Stimulated activated CD4-positive, alpha-beta T cell treated with anti-CD3 and anti-CD28 coated beads, Interleukin-15, amount 100 ng/mL, for 24 hours (primary cell): ENCODE measurements around the gene TMEM107.

Experiments
- DNase-seq: peaks from one replicate; pipeline ENCODE4 v3.0.0-alpha.2; 2020

TMEM107 gene

DNA sequence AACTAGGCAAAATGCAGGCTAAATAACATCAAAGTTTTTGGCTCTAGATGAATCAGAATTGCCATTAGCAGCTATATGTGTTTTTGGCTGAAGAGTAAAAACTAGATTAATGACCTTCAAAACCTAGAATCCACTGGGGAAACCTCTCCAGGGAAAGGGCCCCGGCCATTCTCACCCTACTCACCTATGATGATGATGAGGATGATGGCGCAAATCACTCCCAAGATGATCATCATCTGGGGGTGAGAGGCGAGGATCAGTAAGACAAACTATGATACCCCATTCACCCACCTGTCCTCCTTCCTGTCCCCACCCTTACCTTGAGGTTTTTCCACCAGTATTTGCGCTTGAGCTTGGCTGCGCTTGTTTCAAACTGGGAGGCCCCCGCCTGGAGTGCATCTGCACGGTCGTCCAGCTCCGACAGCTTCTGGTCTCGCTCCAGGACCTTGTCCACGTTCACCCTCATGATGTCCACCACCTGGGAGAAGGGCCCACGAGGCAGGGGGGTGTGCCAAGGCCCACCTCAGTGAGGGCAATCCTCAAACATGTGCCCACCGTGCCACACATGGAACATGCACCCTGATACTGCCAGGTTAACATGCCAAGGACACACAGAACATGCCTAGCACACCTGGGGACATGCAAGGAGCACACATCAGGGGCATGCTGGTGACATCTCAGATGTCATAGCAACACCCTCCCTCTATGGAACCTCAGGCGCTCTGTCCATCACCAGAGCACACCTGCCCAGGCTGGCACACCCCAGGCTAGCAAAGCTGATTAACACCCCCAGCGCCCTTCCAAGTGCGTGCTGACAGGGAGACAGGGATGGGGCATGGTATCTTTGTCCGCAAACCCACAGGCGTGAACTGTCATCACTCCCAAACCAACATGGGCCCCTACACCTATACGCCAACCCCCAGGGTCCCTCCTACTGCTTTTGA is 14.6 kb downstream of the TMEM107 start:
- no peak for DNase-seq

DNA sequence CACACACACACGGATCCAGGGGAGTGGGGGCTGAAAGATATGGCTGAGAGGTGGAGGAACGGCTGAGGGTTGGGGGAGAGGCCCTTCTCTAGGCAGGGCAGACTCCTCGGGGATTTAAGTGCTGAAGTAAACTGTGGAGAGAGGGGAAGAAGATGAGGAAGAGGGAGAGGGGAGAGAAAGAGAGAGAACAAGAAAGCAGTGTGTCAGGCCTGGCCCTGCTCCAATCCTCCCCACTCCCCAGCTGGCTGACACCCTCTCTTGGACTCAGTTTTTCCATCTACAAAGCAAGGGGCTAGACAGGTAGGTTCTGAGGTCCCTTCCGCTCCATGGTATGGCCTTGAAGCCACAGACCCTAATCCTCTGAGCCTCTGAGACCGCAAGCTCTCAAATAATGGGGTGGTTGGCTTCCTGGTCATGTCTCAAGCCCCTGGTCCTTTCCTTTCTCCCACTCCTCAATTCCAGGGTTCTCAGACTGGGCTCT is 15.4 kb downstream of the TMEM107 start:
- DNase-seq, result peak; percentile 40

DNA sequence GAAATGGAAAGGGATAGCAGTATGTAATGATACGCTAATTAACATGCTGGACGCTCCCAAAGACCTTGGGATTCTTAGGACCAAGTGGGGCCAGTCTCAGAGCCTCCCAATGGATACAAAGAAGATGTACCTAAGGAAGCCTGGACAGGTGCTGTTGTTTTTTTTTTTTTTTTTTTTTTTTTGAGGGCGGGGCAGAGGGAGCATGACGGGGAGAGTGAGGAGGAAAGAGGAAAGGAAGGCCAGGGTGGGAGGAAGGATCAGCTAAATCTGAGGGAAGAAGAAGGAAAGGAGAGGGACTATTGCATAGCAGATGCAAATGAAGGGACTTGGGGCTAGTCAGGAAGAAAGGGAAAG is 16.0 kb downstream of the TMEM107 start:
- DNase-seq, result no peak

DNA sequence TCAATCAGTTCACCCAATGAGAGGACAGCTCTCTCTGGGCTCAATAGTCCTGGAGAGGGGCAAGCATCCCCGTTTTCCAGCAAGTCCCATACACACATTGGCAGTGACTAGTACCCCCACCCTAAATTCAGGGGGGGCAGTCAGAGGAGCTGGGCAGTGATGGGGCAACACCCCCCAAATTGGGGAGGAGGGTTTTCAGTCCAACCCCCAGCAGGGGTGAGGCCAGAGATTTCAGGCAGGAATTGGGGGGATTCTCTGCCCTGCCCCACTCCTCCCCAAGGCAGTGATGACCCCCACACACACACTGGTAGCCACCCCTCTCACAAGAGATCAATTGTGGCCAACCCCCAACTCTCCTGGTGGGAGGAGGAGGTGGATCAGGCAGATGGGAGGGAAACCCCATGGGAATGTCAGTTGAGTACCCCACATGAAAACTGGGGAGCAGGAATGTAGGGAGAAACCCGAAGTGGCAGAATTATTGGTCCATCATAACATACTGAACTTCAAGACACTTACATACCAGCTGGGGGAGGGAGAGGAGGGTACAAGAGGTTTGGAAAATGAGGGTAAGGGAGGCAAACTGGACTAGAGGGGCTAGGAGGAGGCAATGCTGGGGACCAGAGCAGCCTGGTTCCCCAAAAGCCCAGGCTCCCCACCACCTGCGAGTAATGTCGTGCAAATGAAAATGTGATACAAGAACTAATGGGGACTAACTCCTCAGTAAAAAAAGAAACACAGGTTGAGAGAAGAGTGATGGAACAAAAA is 16.5 kb downstream of the TMEM107 start:
- DNase-seq, result no peak

DNA sequence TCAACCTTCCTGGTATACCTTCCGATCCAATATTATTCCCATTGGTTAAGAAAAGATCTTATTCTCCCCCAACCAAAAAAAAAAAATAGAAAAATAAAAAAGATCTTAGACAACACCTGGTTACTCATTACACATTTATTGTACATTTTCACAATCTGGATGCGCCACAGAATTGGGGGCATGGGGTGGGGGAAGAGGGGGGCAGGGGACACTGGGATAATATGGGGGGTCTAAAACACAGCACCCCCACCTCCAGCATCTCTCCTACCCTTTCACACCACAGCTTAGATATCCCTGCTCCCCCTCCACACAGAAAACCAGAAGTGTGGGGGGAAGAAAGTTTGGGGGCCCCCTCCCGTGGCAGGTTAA is 17.2 kb downstream of the TMEM107 start:
- no peak for DNase-seq

DNA sequence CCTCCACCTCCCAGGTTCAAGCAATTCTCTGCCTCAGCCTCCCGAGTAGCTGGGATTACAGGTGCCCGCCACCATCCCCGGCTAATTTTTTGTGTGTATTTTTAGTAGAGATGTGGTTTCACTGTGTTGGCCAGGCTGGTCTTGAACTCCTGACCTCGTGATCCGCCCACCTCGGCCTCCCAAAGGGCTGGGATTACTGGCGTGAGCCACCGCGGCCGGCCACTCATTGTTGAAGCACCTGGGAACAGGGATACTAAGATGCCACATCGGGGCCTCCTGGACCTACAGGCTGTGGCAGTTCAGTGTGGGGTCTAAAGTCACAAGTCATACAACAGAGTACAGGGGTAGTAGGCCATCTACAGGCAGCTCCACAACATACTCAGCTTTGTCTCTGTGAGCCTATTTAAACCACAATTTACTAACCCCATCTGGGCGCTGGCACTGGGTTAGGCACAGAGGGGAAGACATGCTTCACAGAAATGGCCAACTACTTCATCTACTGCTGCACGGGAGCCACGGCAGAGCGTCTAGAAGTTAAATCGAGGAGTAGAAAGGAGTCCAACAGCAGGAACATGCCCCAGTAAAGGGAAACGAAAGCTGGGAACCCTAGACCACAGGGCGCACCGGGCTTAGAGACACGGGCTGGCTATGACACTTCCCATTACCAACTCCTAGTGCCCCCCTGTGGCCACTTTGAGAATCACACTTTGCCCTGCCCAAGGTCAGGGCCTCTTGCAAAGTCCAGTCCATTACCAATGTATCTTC is 17.7 kb downstream of the TMEM107 start:
- DNase-seq, result peak; percentile 92

DNA sequence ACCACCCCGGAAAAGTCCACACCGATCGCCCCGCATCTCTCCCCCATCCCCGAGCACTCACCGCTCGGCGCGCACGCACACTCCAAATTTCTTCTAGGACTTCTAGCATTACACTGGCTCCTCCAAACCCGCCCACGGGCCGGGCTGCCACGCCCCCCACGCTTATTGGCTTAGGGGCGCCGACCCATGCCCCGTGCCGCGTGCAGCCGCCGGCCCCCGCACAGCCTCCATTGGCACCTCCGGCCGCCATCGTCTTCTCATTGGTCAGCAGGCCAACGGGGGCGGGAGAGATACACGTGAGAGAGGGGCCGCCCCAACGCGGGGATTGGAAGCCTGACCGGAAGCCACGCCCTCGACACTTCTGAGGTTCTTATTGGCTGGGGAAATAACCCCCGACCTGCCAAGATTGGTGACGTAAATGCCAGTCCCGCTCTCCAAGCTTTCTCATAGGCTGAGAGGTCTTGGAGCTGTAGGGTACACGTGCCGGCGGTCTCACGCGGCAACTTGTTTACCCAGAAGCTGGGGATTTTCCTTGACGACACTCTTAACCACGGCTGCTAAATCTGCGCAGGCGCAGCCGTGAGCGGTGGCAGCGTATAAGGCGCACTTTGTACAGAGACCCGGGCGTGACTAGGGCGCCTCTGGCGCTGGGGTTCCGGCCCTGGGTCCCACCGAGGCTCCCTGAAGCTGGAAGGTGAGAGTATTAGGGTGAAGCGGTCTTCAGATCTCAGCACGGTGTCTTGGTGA is 19.8 kb downstream of the TMEM107 start:
- DNase-seq, result peak; percentile 100

DNA sequence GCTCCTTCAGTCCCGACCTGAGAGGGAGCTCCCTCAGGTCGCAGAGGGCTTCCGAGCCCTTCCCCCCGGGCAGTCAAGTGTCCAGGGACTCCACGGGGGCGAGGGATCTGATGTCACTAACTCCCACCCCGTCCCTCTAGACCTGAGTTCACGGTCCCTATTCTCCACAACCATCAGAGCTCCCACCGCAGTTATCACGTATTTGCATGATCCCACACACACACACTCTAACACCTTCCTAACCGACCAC is 20.3 kb downstream of the TMEM107 start:
- DNase-seq, result no peak

DNA sequence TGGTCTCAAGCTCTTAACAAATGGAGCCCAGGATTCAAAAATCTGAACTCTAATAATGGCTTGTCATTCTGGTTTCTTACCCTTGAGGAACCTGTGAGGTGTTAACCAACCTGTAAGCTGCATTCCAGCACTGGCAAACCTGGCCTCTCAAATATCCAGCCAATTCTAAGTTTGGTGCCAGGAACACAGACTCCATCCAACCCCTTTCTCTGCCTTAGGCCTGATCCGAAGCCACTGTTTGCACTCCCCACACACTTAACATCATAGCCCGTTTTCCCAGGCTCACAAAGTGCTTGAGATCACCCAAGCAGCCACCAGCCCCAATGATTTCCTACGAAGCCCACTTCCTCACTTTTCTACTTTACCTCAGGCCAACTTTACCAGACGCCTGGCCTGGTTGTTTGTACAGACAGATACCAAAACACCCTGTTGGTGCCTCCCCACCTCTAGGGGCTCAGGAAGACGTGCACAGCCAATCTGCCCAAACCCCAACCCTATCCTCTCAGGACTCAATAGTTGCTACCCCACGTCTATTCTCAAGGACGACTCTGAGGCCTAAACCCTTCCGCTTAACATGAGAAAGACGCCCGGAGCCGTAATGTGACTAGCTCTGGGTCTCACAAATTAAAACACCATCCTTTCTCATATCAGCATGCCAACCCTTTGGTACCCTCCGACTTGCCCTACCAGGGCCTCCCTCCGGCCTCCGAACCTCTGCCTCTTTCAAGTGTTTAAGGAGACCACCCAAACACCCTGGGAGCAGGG is 20.8 kb downstream of the TMEM107 start:
- DNase-seq, result no peak

DNA sequence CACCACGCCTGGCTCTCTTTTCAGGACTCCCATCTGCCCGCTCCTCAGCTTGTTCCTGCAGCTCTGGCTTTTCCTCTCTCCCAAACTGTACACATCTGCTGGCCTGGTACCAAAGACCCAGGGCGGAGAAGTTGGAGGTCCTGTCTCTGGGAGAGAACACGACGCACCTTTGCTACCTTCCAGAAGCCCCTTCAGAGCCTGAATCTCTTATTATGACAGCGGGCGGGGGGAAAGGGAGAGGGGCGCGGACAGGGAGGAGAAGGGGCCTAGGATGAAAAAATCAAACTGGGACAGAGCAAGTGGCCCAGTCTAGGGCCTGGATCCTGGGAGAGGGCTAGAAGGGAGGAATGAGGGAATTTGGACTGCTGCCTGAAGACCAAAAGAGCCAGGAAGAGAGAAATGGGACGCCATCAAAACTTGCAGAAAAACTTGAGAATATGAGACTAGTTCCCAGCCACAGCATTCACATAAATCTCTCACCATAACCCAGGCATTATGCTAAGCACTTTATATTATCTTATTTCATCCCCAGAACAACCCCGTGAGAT is 21.5 kb downstream of the TMEM107 start:
- DNase-seq, result no peak

DNA sequence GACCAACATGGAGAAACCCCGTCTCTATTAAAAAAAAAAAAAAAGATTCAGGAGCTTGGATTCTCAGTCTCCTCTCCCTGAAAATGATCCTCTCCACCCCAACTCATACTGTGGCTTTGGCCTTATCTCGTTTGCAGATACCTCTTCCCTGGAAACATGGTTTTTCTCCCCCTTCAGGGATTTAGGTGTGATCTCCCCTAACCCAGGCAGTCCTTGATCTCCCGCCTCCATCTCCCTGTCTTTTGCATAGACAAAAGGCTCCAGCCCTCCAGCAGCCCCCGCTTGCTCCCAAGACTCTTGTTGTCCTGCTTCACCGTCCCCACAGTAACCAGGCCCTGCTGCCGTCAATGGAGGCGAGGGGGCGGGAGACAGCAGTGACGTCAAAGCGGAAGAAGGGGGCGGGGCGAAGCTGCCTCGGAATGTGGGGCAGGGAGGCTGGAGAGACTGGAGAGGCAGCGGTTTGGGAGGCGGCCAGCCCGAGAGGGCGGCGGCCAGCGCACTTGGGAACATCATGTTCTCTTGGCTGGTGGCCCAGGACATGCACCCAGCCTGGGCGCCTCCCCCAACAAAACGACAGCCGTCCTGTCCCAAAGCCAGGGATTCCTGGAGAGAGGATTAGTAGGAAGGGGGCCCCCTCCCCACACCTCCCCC is 22.1 kb downstream of the TMEM107 start:
- DNase-seq, result peak; percentile 92

DNA sequence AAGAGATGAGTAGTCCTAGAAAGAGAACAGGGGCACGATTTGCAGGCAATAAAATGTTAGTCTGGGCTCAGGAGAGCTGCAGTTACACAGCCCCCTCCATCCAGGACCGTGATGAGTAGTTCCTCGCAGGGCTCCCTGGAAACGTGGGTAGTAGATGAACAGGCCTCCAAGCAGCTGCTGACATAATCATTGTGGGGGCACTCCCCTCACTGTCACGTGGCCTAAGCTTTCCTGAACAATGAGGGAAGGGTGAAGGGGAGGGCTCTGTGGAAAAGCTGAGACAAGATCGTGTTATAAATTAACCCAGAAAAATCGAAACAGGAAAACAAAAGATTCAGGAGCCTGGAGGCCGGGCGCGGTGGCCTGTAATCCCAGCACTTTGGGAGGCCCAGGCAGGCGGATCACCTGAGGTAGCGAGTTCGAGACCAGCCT is 22.6 kb downstream of the TMEM107 start:
- DNase-seq, result peak; percentile 80

DNA sequence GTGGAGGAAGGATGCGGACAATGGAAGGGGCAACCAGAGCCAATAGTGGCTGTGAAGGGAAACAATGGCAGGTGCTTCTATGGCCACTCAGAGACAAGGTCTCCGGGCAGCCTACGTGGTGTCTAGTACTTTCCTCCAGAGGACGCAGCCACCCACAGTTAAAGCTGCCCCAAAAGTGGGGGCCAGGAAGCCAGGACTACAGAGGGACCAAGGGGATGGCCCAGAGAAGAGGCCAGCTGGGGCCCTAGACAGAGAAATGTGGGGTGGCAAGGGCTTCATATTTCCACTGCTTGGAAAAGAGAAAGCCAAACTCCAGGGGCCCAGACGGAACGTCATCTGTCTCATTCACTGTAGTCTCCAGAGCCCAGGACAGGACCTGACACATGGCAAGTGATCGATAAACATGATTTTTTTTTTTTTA is 23.1 kb downstream of the TMEM107 start:
- no peak for DNase-seq

DNA sequence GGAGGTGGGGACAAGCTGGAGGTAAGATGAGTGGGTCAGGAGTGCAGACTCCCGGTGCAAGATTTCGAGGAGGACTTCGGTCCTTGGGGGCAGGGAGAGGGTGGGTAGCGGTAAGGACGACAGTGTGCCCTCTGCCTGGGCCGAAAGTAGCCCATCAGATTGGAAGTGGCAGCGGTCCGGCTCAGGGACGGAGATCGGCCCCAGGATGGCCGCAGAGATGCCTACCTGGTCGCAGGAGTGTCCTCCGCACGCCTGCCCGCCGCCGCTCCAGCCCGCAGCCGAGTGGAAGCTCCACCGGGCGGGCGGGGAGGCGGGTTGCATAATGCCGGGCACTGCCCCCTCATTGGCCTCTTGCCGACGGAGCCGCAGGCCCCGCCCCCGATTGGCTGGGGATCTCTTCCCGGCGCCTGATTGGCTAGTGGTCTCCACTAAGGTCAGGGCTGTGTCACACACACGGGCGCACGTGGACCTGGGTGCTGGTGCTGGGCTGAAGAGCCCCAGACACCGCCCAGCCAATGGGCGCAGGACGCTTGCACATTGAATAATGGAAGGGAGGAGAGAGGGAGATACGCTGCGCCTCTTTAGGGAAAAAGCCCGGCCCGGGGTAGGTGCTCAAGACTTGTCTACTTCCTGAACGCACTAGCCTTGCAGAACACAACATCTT is 23.9 kb downstream of the TMEM107 start, which contains the start of gene PER1:
Gene PER1 (minus strand): TSS at position 293 of the 664 bp plus-strand sequence. CDS start 1,698 bp downstream, outside the sequence.
- DNase-seq, result peak; percentile 96

DNA sequence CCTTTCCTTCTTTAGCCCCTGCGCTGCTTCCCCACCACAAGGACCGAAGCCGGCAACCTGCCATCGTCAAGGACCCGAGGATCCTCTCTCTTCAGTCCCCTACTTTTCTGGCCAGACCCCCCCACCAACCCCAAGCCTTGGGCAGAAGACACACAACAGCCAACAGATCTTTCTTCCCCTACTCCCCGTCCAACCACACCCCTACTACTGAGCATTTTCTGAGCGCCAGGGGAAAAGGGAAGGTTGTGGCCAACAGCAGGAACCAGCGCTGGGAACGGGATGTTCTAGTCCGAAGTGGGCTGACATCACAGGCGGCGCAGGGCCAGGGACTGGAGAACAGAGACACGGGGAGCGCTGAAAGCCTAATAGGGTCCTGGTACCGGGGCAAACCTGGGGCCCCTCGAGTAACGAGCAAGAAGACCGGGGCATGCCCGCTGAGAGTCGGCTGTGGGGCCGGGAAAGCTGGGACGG is 24.5 kb downstream of the TMEM107 start:
- peak; percentile 56 for DNase-seq

DNA sequence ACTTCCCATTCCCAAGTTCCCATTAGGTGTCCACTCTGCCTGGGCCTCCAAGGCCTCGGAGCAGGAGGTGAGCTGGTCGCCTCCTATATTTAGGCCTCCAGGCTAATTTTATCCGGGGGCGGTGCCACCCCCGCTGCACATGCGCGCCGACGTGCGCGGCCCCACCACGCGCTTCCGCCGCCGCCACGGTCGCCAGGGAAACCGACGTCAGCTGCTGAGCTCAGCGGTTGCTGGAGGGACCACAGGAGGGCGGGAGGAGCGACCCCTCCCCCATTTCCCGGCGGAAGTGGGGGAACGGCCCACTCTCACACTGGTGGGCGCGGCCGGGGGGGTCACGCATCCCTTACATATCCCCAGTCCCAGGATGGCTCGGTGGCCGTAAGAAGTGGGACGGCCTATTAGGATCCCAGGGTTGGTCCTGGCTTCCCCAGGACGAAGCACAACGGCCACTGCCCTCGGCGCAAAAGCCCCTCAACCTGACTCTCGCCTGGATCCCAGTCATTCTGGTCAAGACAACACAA is 25.0 kb downstream of the TMEM107 start:
- DNase-seq, result peak; percentile 92

DNA sequence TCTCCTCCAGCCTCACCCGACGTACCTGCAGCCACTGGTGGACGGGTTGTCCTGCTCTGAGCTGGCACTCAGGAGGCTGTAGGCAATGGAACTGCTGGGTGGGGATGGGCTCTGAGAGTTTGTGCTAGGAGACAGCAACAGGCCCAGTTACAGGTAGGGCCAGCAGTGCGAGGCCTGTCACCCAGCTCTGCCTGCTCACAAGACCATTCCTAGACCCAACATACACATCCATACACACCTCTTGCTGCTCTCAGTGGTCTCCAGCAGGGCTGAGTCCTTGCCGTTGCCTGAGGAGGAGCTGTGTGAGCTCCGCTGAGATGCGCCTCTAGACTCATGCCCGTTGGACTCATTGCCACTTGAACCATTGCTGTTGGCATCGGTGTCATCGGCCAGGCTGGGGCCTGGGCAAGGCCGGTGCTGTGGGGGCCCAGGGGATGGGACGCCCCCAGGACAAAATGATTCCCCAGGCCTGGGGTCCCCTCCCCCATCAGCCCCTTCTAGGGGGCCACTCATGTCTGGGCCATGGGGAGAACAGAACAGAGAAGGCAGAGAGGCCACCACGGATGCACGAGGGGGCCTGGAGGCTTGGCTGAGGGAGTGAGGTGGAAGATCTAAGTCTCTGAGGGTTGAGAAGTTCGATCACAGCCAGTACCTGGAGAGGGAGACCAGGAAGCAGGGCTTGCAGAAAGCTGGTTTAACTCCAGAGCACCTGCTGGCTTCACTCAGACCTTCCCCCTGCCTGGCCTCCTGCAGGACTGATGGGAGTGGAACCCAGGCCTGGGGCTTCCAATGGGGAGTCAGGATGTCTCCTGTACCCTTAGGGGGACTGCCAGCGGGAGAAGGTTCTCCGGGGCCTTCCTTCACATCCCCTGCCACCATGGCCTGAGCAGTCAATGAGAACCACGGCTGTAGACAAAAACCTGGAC is 25.7 kb downstream of the TMEM107 start:
- DNase-seq, result no peak

DNA sequence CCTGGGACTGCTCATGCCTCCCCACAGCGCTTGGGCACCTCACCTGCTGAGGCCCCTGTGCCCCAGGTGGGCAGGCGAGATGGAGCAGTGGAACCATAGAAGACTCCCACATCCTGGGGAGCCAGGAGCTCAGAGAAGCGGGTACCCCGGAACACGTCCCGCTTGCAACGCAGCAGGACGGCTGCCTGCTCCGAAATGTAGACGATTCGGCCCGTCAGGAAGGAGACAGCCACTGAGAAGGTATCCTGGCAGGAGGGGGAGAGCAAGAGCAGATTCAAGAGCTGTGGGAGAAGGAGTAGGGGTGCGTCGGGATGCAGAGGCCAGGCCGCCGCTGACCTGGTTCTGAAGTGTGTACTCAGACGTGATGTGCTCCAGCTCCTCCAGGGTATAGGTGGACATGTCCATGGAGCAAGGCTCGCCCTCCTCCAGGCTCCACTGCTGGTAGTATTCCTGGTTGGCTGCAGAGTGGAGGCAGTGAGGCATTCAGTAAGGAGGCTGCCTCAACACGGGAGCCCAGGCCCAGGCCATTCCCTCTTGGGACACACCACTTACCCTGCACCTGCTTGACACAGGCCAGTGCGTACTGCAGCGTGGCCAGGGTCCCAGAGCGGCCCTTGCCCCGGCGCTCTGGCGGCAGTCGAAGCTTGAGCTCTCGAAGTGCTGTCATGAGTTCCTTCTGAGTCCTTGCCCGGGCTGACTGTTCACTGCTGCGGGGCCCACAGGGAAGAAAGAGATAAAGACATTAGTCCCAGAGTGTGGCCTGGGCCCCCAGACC is 26.6 kb downstream of the TMEM107 start:
- DNase-seq, result no peak
